Karpas-422 (cell line): ENCODE results near the gene COPS8. TPM values are rescaled to one million over a fixed set of nuclear protein-coding genes. Genes with fewer than 3 reads are reported as not detected.

Source experiments
- DNase-seq: peaks from one replicate; pipeline ENCODE4 v3.0.0-alpha.2; 2015
- H2AFZ ChIP-seq: fragments of 200-600 bp; sonication (generic); 2 replicates; pipeline ENCODE4 v1.6.1; 2014; ENCODE audit warnings: antibody characterized with exemption, low read length, mixed read lengths
- H3K27ac ChIP-seq: fragments of 200-600 bp; sonication (generic); 2 replicates; pipeline ENCODE4 v1.5.1; 2014; ENCODE audit warnings: mild to moderate bottlenecking, low read length, moderate library complexity
- H3K27me3 ChIP-seq: fragments of 200-600 bp; sonication (generic); 2 replicates; pipeline ENCODE4 v1.6.1; 2014; ENCODE audit warnings: low read length, mixed read lengths
- H3K36me3 ChIP-seq: fragments of 200-600 bp; sonication (generic); 2 replicates; pipeline ENCODE4 v1.6.1; 2014; ENCODE audit warnings: low read length, mixed read lengths; ENCODE audit not compliant: insufficient read depth
- H3K4me1 ChIP-seq: fragments of 200-600 bp; sonication (generic); 2 replicates; pipeline ENCODE4 v1.6.1; 2014; ENCODE audit warnings: mild to moderate bottlenecking, low read length, mixed read lengths
- H3K4me2 ChIP-seq: fragments of 200-600 bp; sonication (generic); 2 replicates; pipeline ENCODE4 v1.6.1; 2014; ENCODE audit warnings: low read length, low read depth, mild to moderate bottlenecking; ENCODE audit not compliant: poor library complexity, severe bottlenecking
- H3K4me3 ChIP-seq: fragments of 200-600 bp; sonication (generic); 2 replicates; pipeline ENCODE4 v1.5.1; 2014; ENCODE audit warnings: mild to moderate bottlenecking, antibody characterized with exemption, low read length, mixed read lengths
- H3K79me2 ChIP-seq: fragments of 200-600 bp; sonication (generic); 2 replicates; pipeline ENCODE4 v1.6.1; 2014; ENCODE audit warnings: mild to moderate bottlenecking, low read length, mixed read lengths
- H3K9ac ChIP-seq: fragments of 200-600 bp; sonication (generic); 2 replicates; pipeline ENCODE4 v1.6.0; 2014; ENCODE audit warnings: low read length
- H3K9me2 ChIP-seq: fragments of 200-600 bp; sonication (generic), shearing (Covaris generic); replicated peaks from 2 replicates; pipeline ENCODE4 v1.6.0; 2014; ENCODE audit warnings: mild to moderate bottlenecking, low read length, moderate library complexity; ENCODE audit not compliant: insufficient read depth
- H3K9me3 ChIP-seq: fragments of 300-700, 200-600 bp; sonication (generic); 2 replicates; pipeline ENCODE4 v1.6.1; 2014; ENCODE audit warnings: low read length, mixed read lengths
- H4K20me1 ChIP-seq: fragments of 200-600 bp; sonication (generic); 2 replicates; pipeline ENCODE4 v1.6.1; 2014; ENCODE audit warnings: mild to moderate bottlenecking, antibody characterized with exemption, low read length, low read depth; ENCODE audit not compliant: insufficient read depth
- total RNA-seq: library from RNA; depleted of rRNA; stranded (reverse); fragments of >200 nt; shearing (Covaris generic); gene quantifications from 2 replicates; pipeline ENCODE4 v1.2.3, GENCODE V29; 2014; ENCODE audit warnings: low replicate concordance

The COPS8 gene
- total RNA-seq, 1 experiment from 2014 or later = 105 TPM

DNA sequence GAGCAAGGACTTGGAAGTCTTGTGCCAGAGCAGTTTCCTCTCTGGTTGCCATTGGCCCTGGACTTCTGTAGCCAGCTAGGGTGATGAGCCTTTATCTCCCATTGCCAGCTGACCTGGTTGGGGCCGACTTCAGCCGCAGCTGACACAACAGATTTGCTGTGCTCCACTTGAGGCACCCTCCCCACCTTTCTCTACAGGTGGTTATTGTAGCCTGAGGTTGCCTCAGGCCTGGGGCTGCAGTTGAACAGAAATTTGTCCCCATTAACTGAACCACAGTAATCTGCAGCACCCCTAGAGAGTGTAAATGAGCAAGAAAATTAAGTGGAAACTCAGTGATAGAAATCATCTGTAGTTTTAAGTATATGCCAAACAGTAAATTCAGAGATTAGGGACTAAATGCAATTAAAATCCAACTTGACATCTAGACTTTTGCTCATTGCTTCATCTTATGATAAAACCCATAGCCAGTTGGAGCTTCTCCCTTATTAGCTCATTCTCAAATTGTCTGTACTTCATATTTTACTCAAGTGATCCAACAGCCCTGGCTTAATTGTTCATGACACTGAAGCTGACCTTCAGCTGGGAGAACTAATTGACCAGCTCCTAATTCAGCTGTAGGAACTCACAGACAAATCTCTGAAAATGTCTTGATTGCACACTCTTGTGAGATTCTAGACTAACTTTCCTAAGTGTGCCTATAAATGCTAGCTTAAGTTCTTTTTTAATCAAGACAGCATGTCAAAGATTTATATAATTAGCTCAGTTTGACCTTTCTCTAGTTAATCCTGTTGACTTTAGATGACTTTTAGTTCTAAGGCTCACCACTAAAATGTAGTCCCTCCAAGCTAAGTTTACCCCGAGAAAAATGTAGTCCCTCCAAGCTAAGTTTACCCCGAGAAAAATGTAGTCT lies 48.9 kb downstream of the COPS8 start:
- no peak for DNase-seq
- no peaks in the 10 kb centered on the region; the same call in 1 of the 2 replicates for H3K9me3 ChIP-seq
- no peaks in the 10 kb centered on the region for H4K20me1 ChIP-seq
- no peaks in the 10 kb centered on the region for H3K9me2 ChIP-seq
- H3K79me2 ChIP-seq = no peaks in the 10 kb centered on the region
- H3K27ac ChIP-seq = no peak overlapping the region
- no peaks in the 10 kb centered on the region for H3K27me3 ChIP-seq
- no peaks in the 10 kb centered on the region for H3K36me3 ChIP-seq
- no peak overlapping the region for H3K4me3 ChIP-seq
- no peak overlapping the region for H3K9ac ChIP-seq
- no peak overlapping the region for H2AFZ ChIP-seq
- H3K4me1 ChIP-seq = no peaks in the 10 kb centered on the region
- no peak overlapping the region for H3K4me2 ChIP-seq

DNA sequence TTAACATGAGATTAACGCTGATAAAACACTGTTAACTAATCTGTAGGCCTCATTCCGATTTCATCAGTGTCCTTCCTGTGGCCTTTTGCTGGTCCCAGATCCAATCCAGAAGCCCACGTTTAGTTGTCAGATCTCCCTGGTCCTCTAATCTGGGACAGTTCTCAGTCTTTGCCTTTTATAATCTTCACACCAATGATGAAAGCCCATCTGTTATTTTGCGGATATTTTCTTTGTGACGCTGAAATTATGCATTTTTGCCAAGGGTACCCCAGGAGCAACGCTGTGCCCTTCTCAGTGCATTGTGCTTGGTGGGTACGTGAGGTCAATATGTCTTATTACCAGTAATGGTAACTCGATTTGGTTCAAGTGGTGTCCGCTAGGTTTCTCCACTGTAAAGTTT lies 51.1 kb downstream of the COPS8 start:
- Histone ChIP-seq H3K4me2 (no peak overlapping the region), H3K27ac (no peak overlapping the region), H3K36me3 (no peaks in the 10 kb centered on the region), H3K9ac (no peak overlapping the region), H3K79me2 (no peaks in the 10 kb centered on the region), H3K4me1 (no peaks in the 10 kb centered on the region), H3K4me3 (no peak overlapping the region), H3K9me3 (no peaks in the 10 kb centered on the region), H3K27me3 (no peaks in the 10 kb centered on the region), H3K9me2 (no peaks in the 10 kb centered on the region), H4K20me1 (no peaks in the 10 kb centered on the region), H2AFZ (no peak overlapping the region)
- no peak for DNase-seq

DNA sequence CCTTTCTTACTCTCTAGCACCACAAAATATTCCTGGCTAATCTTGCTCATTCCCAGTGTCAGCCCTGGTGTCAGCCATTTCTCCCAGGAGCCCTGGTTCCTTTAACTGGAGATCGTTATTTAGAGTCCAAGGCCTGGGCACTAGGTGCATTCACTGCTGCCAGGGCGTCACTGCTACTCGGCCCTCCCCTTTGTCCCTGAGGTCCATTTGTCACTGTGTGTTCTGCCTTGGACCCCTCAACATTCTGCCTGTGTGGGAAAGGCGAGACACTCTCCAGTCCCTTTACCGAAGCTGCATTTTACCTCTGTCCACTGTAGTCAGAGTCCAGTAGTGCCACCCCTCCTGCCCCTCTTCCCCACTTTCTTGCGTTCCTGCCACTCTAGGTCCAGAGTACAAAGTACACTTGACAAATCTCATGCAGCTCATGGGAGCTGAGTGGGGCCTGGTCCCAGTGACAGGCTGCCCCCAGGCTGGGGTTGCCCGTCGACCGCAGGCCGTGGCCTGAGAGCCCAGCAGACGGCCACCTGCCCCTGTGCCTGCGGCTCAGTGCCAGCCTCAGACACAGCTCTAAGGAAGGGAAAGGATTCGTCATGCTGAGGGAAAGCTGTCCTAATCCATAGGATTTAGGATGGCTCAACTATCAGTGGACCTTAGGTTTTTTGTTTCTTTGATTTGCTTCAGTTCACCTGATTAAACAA lies 52.1 kb downstream of the COPS8 start:
- no peak overlapping the region for H3K27ac ChIP-seq
- H3K9me2 ChIP-seq = no peaks in the 10 kb centered on the region
- H3K36me3 ChIP-seq = no peaks in the 10 kb centered on the region
- H3K4me1 ChIP-seq = no peaks in the 10 kb centered on the region
- no peaks in the 10 kb centered on the region for H3K27me3 ChIP-seq
- H4K20me1 ChIP-seq = no peaks in the 10 kb centered on the region
- no peak overlapping the region for H3K9ac ChIP-seq
- no peak for DNase-seq
- H3K9me3 ChIP-seq = no peaks in the 10 kb centered on the region
- no peak overlapping the region for H3K4me3 ChIP-seq
- no peak overlapping the region for H2AFZ ChIP-seq
- no peak overlapping the region for H3K4me2 ChIP-seq
- H3K79me2 ChIP-seq = no peaks in the 10 kb centered on the region

DNA sequence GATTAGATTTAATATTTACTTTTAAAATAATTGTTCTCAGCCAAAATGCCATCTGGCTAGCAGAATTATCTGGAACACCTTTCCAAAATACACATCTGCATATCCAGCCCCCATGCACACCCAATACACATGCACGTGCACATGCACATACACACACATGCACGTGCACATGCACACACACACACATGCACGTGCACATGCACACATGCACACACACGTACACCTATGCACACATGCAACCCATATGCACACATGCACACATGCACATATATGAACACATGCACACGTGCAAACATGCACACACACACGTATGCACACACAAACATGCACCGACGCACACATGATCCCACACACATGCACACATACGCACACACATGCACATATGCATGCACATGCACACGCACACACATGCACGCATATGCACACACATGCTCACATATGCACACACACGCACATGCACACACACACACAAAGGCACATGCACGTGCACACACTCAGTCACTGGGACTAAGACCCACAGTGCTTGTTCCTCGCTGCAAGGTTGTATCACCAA lies 53.5 kb downstream of the COPS8 start:
- Histone ChIP-seq H3K4me3 (no peak overlapping the region), H3K9me3 (no peaks in the 10 kb centered on the region), H3K9ac (no peak overlapping the region), H3K9me2 (no peaks in the 10 kb centered on the region), H4K20me1 (no peaks in the 10 kb centered on the region), H3K4me1 (no peaks in the 10 kb centered on the region), H2AFZ (no peak overlapping the region), H3K27ac (no peak overlapping the region), H3K36me3 (no peaks in the 10 kb centered on the region), H3K4me2 (no peak overlapping the region), H3K79me2 (no peaks in the 10 kb centered on the region), H3K27me3 (no peaks in the 10 kb centered on the region)
- DNase-seq = no peak

DNA sequence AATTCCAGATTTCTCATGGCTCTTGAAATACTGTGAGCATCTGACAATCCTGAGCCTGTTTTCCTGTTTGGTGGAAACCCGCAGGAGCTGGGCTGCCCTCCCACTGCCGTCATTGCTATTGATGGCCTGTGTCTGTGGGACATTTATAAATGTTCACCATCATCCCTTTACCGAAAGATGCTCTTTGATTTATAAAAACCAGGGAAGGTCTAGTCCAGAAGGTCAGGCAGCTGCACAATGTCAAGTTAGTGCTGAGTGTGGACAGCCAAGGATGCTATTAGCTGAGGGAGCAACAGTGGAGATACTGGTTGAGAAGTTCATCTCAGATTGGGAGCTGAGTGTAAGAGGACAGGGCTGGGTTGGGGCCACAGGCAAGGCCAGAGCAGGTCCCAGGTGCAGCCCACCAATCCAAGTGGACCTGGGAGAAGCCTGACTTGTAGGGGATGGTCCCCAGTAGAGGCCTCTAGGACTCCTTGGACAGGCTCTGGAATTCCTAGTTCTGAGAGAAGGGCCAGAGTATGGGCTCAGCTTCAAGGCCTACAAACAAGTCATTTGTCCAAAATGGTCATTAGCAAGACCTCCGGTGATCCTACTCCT lies 55.1 kb downstream of the COPS8 start:
- no peaks in the 10 kb centered on the region for H4K20me1 ChIP-seq
- H3K4me3 ChIP-seq = no peak overlapping the region
- no peaks in the 10 kb centered on the region for H3K9me3 ChIP-seq
- H3K36me3 ChIP-seq = no peaks in the 10 kb centered on the region
- H2AFZ ChIP-seq = no peak overlapping the region
- no peak overlapping the region for H3K4me2 ChIP-seq
- no peaks in the 10 kb centered on the region for H3K27me3 ChIP-seq
- no peaks in the 10 kb centered on the region for H3K4me1 ChIP-seq
- no peak overlapping the region for H3K9ac ChIP-seq
- no peaks in the 10 kb centered on the region for H3K79me2 ChIP-seq
- no peak for DNase-seq
- no peaks in the 10 kb centered on the region for H3K9me2 ChIP-seq
- no peak overlapping the region for H3K27ac ChIP-seq

DNA sequence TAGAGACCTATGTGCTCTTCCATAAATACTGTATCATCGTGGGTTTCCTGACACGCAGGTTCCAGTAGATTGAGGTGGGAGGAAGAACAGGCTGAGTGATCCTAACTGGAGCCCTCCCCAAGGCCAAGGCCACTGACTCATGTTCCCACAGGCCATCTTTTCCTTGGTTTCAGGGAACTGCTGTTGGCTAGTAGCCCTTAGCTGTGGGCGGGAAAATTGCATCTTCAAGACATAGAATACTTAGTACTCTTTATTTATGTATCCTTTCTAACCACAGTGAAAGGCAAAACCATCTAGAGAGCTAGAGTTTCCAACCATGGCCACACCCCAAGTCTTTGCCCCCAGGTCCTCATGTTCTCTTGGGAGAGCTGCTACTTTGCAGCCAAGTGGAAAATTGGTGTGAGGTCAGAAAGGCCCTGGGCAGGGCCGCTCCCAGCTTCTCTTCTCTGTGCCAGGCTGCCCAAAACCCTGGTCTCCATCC lies 55.9 kb downstream of the COPS8 start:
- H3K36me3 ChIP-seq = no peaks in the 10 kb centered on the region
- H3K79me2 ChIP-seq = no peaks in the 10 kb centered on the region
- no peaks in the 10 kb centered on the region for H3K4me1 ChIP-seq
- no peak overlapping the region for H3K4me3 ChIP-seq
- no peak overlapping the region for H3K9ac ChIP-seq
- no peaks in the 10 kb centered on the region; the same call in 1 of the 2 replicates for H3K9me3 ChIP-seq
- DNase-seq = no peak
- H3K4me2 ChIP-seq = no peak overlapping the region
- no peaks in the 10 kb centered on the region for H3K9me2 ChIP-seq
- H2AFZ ChIP-seq = no peak overlapping the region
- H3K27ac ChIP-seq = no peak overlapping the region
- H3K27me3 ChIP-seq = 0 out of 2 replicates have a peak, but pooled peaks cover 3% of the 10 kb centered on the region
- H4K20me1 ChIP-seq = no peaks in the 10 kb centered on the region

DNA sequence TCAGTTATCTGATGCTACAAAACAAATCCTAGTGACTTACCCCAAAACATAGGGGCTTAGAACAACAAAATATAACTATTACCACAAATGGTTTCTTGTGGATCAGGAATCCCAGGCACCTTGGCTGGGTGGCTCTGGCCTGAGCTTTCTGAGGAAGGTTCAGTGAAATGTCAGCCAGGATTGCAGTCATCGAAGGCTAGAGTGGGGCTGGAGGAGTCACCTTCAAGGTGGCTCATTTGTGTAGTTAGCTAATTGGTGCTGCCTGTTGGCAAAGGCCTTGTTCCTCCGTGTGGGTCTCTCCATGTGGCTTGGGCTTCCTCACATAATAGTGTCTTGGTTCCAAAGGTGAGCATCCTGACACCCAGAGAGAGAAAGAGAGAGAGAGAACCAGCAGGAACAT lies 57.4 kb downstream of the COPS8 start:
- H3K9me2 ChIP-seq = no peaks in the 10 kb centered on the region
- no peaks in the 10 kb centered on the region for H3K36me3 ChIP-seq
- no peak overlapping the region for H3K9ac ChIP-seq
- no peak overlapping the region for H2AFZ ChIP-seq
- no peak overlapping the region for H3K4me2 ChIP-seq
- H3K4me3 ChIP-seq = no peak overlapping the region
- no peak for DNase-seq
- no peaks in the 10 kb centered on the region for H3K79me2 ChIP-seq
- no peaks in the 10 kb centered on the region for H3K4me1 ChIP-seq
- no peaks in the 10 kb centered on the region for H4K20me1 ChIP-seq
- H3K9me3 ChIP-seq = peaks cover 7% of the 10 kb centered on the region; the same call in 1 of the 2 replicates
- 0 out of 2 replicates have a peak, but pooled peaks cover 3% of the 10 kb centered on the region for H3K27me3 ChIP-seq
- no peak overlapping the region for H3K27ac ChIP-seq
